Fibroblast of lung (primary cell): ENCODE data around the gene ETAA1.

Experiments used
- CTCF ChIP-seq, 2 donors: IDR thresholded peaks in 1 of 2; conservative IDR thresholded peaks in 1 of 2; 1 replicate in 1 of 2; 2 replicates in 1 of 2; pipeline ENCODE4 v1.5.1; 2011 to 2012; ENCODE audit warnings: low read length in 2 of 2, control low read depth in 1 of 2, inconsistent platforms in 1 of 2, low read depth in 1 of 2, mild to moderate bottlenecking in 1 of 2
- EZH2 ChIP-seq: IDR thresholded peaks from 2 replicates; pipeline ENCODE4 v1.5.1; 2012; ENCODE audit warnings: low read length, control low read depth, mild to moderate bottlenecking; ENCODE audit errors: missing control alignments

GRCh38 chr2:67378555-67378954 is 18.6 kb upstream of the ETAA1 start:
- TF ChIP-seq CTCF (conservative IDR thresholded peaks at IDR 0.05 in 1 of 2, IDR thresholded peaks at IDR 0.05 in 1 of 2; ENCODE audit: low read depth in 1 of 2, low read length in 2 of 2) (no peak), EZH2 (no peak)
